Keratinocyte (primary cell): ENCODE measurements around the gene ABCA4. TPM values are rescaled to one million over a fixed set of nuclear protein-coding genes. Genes with fewer than 3 reads are reported as not detected.

ENCODE experiments used
- DNase-seq: peaks from one replicate; pipeline ENCODE4 v3.0.0-alpha.2; 2011; ENCODE audit warnings: low read depth, missing footprints, low spot score
- FAIRE-seq: peaks from 2 replicates; lab custom pipeline; 2011; peaks lifted over from hg19 to GRCh38; lab: Jason Lieb, UNC
- H2AFZ ChIP-seq: 2 replicates; pipeline ENCODE4 v1.6.0; 2012; ENCODE audit warnings: low read length, control low read depth, inconsistent platforms; ENCODE audit not compliant: control insufficient read depth
- H3K27ac ChIP-seq: 2 replicates; pipeline ENCODE4 v1.5.1; 2011; ENCODE audit warnings: low read length; ENCODE audit not compliant: control insufficient read depth, insufficient read depth
- H3K27me3 ChIP-seq: 3 replicates; pipeline ENCODE4 v1.6.0; 2011; ENCODE audit warnings: low read length; ENCODE audit not compliant: control insufficient read depth, insufficient read depth; ENCODE audit errors: extremely low read depth
- H3K36me3 ChIP-seq, 2 experiments: 2 replicates in 1 of 2; 3 replicates in 1 of 2; pipeline ENCODE4 v1.5.1; 2011; ENCODE audit warnings: low read length in 2 of 2, mild to moderate bottlenecking in 1 of 2; ENCODE audit not compliant: control insufficient read depth in 2 of 2, insufficient read depth in 2 of 2; ENCODE audit errors: extremely low read depth in 1 of 2
- H3K4me1 ChIP-seq: 3 replicates; pipeline ENCODE4 v1.5.1; 2011; ENCODE audit warnings: low read length; ENCODE audit not compliant: control insufficient read depth, insufficient read depth; ENCODE audit errors: extremely low read depth
- H3K4me2 ChIP-seq: 3 replicates; pipeline ENCODE4 v1.6.0; 2011; ENCODE audit warnings: low read depth, low read length; ENCODE audit not compliant: control insufficient read depth, insufficient read depth; ENCODE audit errors: extremely low read depth
- H3K4me3 ChIP-seq, 3 experiments: fragments of 200-600 bp in 1 of 3; sonication (generic) in 1 of 3; 2 replicates in 2 of 3; 3 replicates in 1 of 3; pipeline ENCODE4 v1.5.1; 2011 to 2016; ENCODE audit warnings: low read length in 3 of 3, mild to moderate bottlenecking in 3 of 3, control low read depth in 2 of 3, inconsistent platforms in 1 of 3, low read depth in 1 of 3, mixed read lengths in 1 of 3, mixed run types in 1 of 3, moderate library complexity in 1 of 3; ENCODE audit not compliant: control insufficient read depth in 2 of 3, insufficient read depth in 2 of 3; ENCODE audit errors: extremely low read depth in 1 of 3
- H3K79me2 ChIP-seq: 2 replicates; pipeline ENCODE4 v1.6.0; 2012; ENCODE audit warnings: low read length; ENCODE audit not compliant: control insufficient read depth, insufficient read depth
- H3K9ac ChIP-seq: 3 replicates; pipeline ENCODE4 v1.6.0; 2011; ENCODE audit warnings: low read length; ENCODE audit not compliant: control insufficient read depth, insufficient read depth; ENCODE audit errors: extremely low read depth
- H3K9me1 ChIP-seq: 3 replicates; pipeline ENCODE4 v1.6.0; 2011; ENCODE audit warnings: low read length; ENCODE audit not compliant: control insufficient read depth, insufficient read depth; ENCODE audit errors: extremely low read depth
- H3K9me3 ChIP-seq: 2 replicates; pipeline ENCODE4 v1.5.1; 2012; ENCODE audit warnings: low read depth, low read length; ENCODE audit not compliant: control insufficient read depth
- H4K20me1 ChIP-seq: 3 replicates; pipeline ENCODE4 v1.6.0; 2011; ENCODE audit warnings: low read length; ENCODE audit not compliant: control insufficient read depth, insufficient read depth; ENCODE audit errors: extremely low read depth
- CTCF ChIP-seq, 3 experiments: IDR thresholded peaks in 1 of 3; conservative IDR thresholded peaks in 1 of 3; optimal IDR thresholded peaks in 1 of 3; 2 replicates in 2 of 3; 3 replicates in 1 of 3; pipeline versions ENCODE3 to v1.5.1; 2011; ENCODE audit warnings: low read length in 3 of 3, mild to moderate bottlenecking in 3 of 3, moderate library complexity in 2 of 3, control low read depth in 1 of 3, inconsistent platforms in 1 of 3; ENCODE audit not compliant: insufficient read depth in 2 of 3; ENCODE audit errors: extremely low read depth in 1 of 3
- EZH2 ChIP-seq: IDR thresholded peaks from one replicate; pipeline ENCODE4 v1.6.1; 2012; ENCODE audit warnings: inconsistent platforms, mild to moderate bottlenecking, low read length, moderate library complexity
- dilution Hi-C: fragments of 300-500 bp; cut with MboI; formaldehyde crosslinking; loops from one replicate; pipeline ENCODE4 v1.7.0; 2020; ENCODE audit warnings: low sequenced_read_pairs; ENCODE audit not compliant: extremely low pct_ligation_motif_present
- polyA plus RNA-seq, 5 experiments: library from polyadenylated mRNA; depleted of rRNA in 3 of 5; stranded (reverse) in 3 of 5; stranded (forward) in 1 of 5; unstranded in 1 of 5; fragments of >200 nt; gene quantifications; 1 replicate in 1 of 5; 2 replicates in 3 of 5; 3 replicates in 1 of 5; pipeline versions ENCODE4 v1.2.1 to v1.2.3, GENCODE V29; 2011 to 2012; ENCODE audit warnings: missing spikeins in 2 of 5, low read depth in 1 of 5, low replicate concordance in 1 of 5

The ABCA4 gene
- polyA plus RNA-seq, 1 donor (not counting 4 experiments of a cell fraction or from before 2014, with no cell fraction given) = 0.04 TPM

- dilution Hi-C loops = no loop called here
- TF ChIP-seq EZH2 = no peak
- TF ChIP-seq CTCF (optimal IDR thresholded peaks at IDR 0.05 in 1 of 3, IDR thresholded peaks at IDR 0.05 in 1 of 3, conservative IDR thresholded peaks at IDR 0.05 in 1 of 3; ENCODE audit: extremely low read depth in 1 of 3, insufficient read depth in 2 of 3, low read length in 3 of 3) = no peak
- no peaks in the 10 kb centered on the region for H3K27me3 ChIP-seq
- H3K36me3 ChIP-seq = no peaks in the 10 kb centered on the region
- H3K4me2 ChIP-seq = no peak overlapping the region
- DNase-seq (no peak), FAIRE-seq (no peak)
- no peaks in the 10 kb centered on the region for H3K9me3 ChIP-seq
- no peak overlapping the region for H3K9ac ChIP-seq
- no peaks in the 10 kb centered on the region for H3K79me2 ChIP-seq
- H4K20me1 ChIP-seq = no peaks in the 10 kb centered on the region
- H2AFZ ChIP-seq = no peak overlapping the region
- no peaks in the 10 kb centered on the region for H3K9me1 ChIP-seq
- H3K4me1 ChIP-seq = no peaks in the 10 kb centered on the region
- H3K27ac ChIP-seq = no peak overlapping the region
- no peak overlapping the region for H3K4me3 ChIP-seq
Observed at GRCh38 chr1:94120570-94120901, 412 bp downstream of the ABCA4 start.

- TF ChIP-seq CTCF (optimal IDR thresholded peaks at IDR 0.05 in 1 of 3, IDR thresholded peaks at IDR 0.05 in 1 of 3, conservative IDR thresholded peaks at IDR 0.05 in 1 of 3; ENCODE audit: extremely low read depth in 1 of 3, insufficient read depth in 2 of 3, low read length in 3 of 3) (no peak), EZH2 (no peak)
- H3K4me2 ChIP-seq = no peak overlapping the region
- H3K27me3 ChIP-seq = peaks cover 4% of the 10 kb centered on the region
- no peaks in the 10 kb centered on the region for H3K36me3 ChIP-seq
- H2AFZ ChIP-seq = no peak overlapping the region
- no peak overlapping the region for H3K4me3 ChIP-seq
- no peaks in the 10 kb centered on the region for H3K9me3 ChIP-seq
- no peak overlapping the region for H3K27ac ChIP-seq
- no peaks in the 10 kb centered on the region for H4K20me1 ChIP-seq
- H3K79me2 ChIP-seq = no peaks in the 10 kb centered on the region
- no peaks in the 10 kb centered on the region for H3K4me1 ChIP-seq
- H3K9me1 ChIP-seq = no peaks in the 10 kb centered on the region
- H3K9ac ChIP-seq = no peak overlapping the region
- FAIRE-seq = no peak
- dilution Hi-C loops = no loop called here
- DNase-seq = no peak
Observed at GRCh38 chr1:94119796-94120569, 965 bp downstream of the ABCA4 start.
